Tibial nerve (tissue), 4 donors: ENCODE measurements around the gene UAP1. TPM values are rescaled to one million over a fixed set of nuclear protein-coding genes. Genes with fewer than 3 reads are reported as not detected.
"Not testable (repeated sequence)": the region's sequence is repeated elsewhere in the genome, so short reads cannot be mapped to it uniquely, and the experiment has no call there.

ENCODE experiments used
- DNase-seq, 2 donors: peaks; one replicate each; pipeline ENCODE4 v3.0.0-alpha.2; 2019; ENCODE audit warnings: low spot score in 2 of 2
- H3K27ac ChIP-seq, 4 donors: fragments of 200-600 bp; sonication (generic) in 3 of 4; one replicate each; pipeline ENCODE4 v1.5.1; 2017 to 2019; ENCODE audit warnings: mild to moderate bottlenecking in 1 of 4
- H3K27me3 ChIP-seq, 2 donors: fragments of 200-600 bp; sonication (generic) in 1 of 2; one replicate each; pipeline versions ENCODE4 v1.5.1 to v1.6.0; 2017 to 2019
- H3K36me3 ChIP-seq, 3 donors: fragments of 200-600 bp; sonication (generic); one replicate each; pipeline ENCODE4 v1.5.1; 2018 to 2019
- H3K4me1 ChIP-seq, 4 donors: fragments of 200-600 bp; sonication (generic) in 3 of 4; one replicate each; pipeline ENCODE4 v1.5.1; 2017 to 2019
- H3K4me3 ChIP-seq, 4 donors: fragments of 200-600 bp; sonication (generic) in 3 of 4; one replicate each; pipeline ENCODE4 v1.5.1; 2017 to 2019; ENCODE audit warnings: mild to moderate bottlenecking in 1 of 4, moderate library complexity in 1 of 4
- H3K9me3 ChIP-seq, 4 donors: fragments of 200-600 bp; sonication (generic) in 3 of 4; one replicate each; pipeline ENCODE4 v1.5.1; 2017 to 2019
- EP300 ChIP-seq, 2 donors: sonication (generic); formaldehyde crosslinking; IDR thresholded peaks; one replicate each; pipeline ENCODE4 v1.6.1; 2017; ENCODE audit warnings: antibody characterized with exemption in 2 of 2, mild to moderate bottlenecking in 1 of 2
- POLR2A ChIP-seq, 2 donors: fragments of 450-650 bp; IDR thresholded peaks; one replicate each; pipeline ENCODE4 v1.6.1; 2017; ENCODE audit warnings: antibody characterized with exemption in 2 of 2, mild to moderate bottlenecking in 2 of 2, moderate library complexity in 2 of 2
- WGBS, 2 donors: methylation state at CpG; one replicate each; pipeline ENCODE4 v1.1.5; 2018; 5-methylcytosine and 5-hydroxymethylcytosine counted together
- total RNA-seq, 4 donors: library from RNA; depleted of rRNA; stranded (reverse); fragments of >200 nt; gene quantifications; one replicate each; pipeline ENCODE4 v1.1.0, GENCODE V29; 2016
- TF ChIP-seq, protein P1 (sequence below), 5 experiments: fragments of 200-600 bp in 3 of 5; fragments of 450-650 bp in 2 of 5; sonication (generic) in 3 of 5; IDR thresholded peaks; one replicate each; pipeline ENCODE4 v1.5.1; 2016 to 2019; ENCODE audit warnings: antibody characterized with exemption in 5 of 5, mild to moderate bottlenecking in 3 of 5, moderate library complexity in 2 of 5

Gene UAP1
- total RNA-seq, 4 donors from 2014 or later, result 93.9 to 194 (median 113) TPM

DNA sequence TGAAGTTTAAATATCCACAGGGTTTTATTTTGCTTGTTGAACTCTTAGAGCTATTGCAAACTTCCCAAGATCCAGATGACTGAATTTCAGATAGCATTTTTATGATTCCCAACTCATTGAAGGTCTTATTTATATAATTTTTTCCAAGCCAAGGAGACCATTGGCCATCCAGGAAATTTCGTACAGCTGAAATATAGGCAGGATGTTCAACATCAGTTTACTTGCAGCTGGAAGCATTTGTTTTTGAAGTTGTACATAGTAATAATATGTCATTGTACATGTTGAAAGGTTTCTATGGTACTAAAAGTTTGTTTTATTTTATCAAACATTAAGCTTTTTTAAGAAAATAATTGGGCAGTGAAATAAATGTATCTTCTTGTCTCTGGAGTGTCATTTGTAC, 37.9 kb downstream of the UAP1 start:
- H3K27me3 ChIP-seq, result no peaks in the 10 kb centered on the region
- peaks cover 0 to 64% (median 0%) of the 10 kb centered on the region in 3 donors for H3K36me3 ChIP-seq
- DNase-seq, result no peak
- WGBS, 2 donors, result 74 to 82% methylated on average over 1 of the region's 1 CpG
- H3K27ac ChIP-seq, result no peak overlapping the region
- H3K4me3 ChIP-seq, result no peak overlapping the region
- H3K4me1 ChIP-seq, result peaks cover 0 to 5% (median 0%) of the 10 kb centered on the region in 4 donors
- TF ChIP-seq, protein P1, sequence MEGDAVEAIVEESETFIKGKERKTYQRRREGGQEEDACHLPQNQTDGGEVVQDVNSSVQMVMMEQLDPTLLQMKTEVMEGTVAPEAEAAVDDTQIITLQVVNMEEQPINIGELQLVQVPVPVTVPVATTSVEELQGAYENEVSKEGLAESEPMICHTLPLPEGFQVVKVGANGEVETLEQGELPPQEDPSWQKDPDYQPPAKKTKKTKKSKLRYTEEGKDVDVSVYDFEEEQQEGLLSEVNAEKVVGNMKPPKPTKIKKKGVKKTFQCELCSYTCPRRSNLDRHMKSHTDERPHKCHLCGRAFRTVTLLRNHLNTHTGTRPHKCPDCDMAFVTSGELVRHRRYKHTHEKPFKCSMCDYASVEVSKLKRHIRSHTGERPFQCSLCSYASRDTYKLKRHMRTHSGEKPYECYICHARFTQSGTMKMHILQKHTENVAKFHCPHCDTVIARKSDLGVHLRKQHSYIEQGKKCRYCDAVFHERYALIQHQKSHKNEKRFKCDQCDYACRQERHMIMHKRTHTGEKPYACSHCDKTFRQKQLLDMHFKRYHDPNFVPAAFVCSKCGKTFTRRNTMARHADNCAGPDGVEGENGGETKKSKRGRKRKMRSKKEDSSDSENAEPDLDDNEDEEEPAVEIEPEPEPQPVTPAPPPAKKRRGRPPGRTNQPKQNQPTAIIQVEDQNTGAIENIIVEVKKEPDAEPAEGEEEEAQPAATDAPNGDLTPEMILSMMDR (IDR thresholded peaks at IDR 0.05), result no peak
- no peak for TF ChIP-seq POLR2A (IDR thresholded peaks at IDR 0.05)
- no peak for TF ChIP-seq EP300 (IDR thresholded peaks at IDR 0.05)
- H3K9me3 ChIP-seq, result no peaks in the 10 kb centered on the region

DNA sequence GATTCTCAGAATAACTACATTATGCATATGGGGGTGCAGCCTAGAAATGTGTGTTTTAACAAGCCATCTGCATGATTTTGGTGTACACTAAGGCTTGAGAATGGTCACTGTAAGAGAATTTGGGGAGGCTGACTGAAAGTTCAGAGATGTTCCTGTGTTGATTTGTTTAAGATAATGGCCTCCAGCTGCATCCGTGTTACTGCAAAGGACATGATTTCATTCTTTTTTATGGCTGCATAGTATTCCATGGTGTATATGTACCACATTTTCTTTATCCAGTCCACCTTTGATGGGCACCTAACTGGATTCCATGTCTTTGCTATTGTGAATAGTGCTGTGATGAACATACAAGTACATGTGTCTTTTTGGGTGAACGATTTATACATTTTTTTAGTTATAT, 41.6 kb downstream of the UAP1 start:
- H3K4me3 ChIP-seq, H3K9me3 ChIP-seq, H3K27me3 ChIP-seq, H3K27ac ChIP-seq, DNase-seq, H3K4me1 ChIP-seq: not testable (repeated sequence)
- 93 to 100% methylated on average over 2 of the region's 2 CpGs for WGBS, 2 donors
- H3K36me3 ChIP-seq, result peaks cover 0 to 51% (median 0%) of the 10 kb centered on the region in 3 donors

DNA sequence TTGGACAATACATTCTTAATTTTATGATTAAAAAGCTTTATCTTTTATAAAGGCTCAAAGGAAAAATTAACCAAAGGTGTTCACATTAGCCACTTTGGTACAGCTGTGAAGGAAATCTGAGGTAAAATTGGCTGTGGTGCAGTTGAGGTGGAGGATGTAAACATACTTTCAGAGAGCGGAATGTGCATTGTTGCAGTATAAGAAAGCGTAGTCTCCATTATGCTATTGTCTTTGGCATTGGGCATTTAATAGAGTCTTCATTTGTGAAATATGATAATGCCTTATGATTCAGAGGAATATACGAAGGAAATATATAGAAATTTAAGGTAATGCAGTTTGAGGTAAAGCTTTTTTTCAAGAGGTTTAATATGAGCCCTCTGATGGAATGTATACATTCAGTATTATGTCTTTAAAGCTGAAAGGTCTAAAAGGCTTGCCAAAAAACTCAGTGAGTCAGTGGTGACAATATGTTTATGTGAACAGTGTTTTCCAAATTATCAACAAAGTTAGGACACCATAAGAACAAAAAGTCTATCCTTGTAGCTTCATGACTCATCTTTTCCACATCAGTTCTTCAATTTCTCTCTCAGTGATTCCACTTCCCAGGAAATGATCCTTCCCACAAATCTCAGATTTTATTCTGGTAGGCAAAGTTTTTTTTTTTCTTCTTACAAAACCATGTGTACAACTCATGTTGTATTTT, 43.9 kb downstream of the UAP1 start:
- Histone ChIP-seq H3K36me3 (peaks cover 0 to 42% (median 0%) of the 10 kb centered on the region in 3 donors), H3K27me3 (no peaks in the 10 kb centered on the region), H3K4me3 (no peak overlapping the region), H3K4me1 (no peaks in the 10 kb centered on the region), H3K27ac (peak overlapping the region in 1 of 4 donors; percentile 41), H3K9me3 (no peaks in the 10 kb centered on the region)
- no peak for DNase-seq
- no peak for TF ChIP-seq POLR2A (IDR thresholded peaks at IDR 0.05)
- peak; percentile 24 to 37 for TF ChIP-seq EP300 (IDR thresholded peaks at IDR 0.05)
- WGBS, 2 donors, result 91 to 92% methylated on average over 3 of the region's 3 CpGs

GRCh38 chr1:162609306-162609705, 47.8 kb downstream of the UAP1 start:
- Histone ChIP-seq H3K4me3 (no peak overlapping the region), H3K4me1 (peaks cover 0 to 18% (median 0%) of the 10 kb centered on the region in 4 donors), H3K36me3 (peaks cover 0 to 10% (median 0%) of the 10 kb centered on the region in 3 donors), H3K27ac (no peak overlapping the region), H3K27me3 (no peaks in the 10 kb centered on the region), H3K9me3 (no peaks in the 10 kb centered on the region)
- no peak for DNase-seq
- 75 to 100% methylated on average over 2 of the region's 2 CpGs for WGBS, 2 donors
- TF ChIP-seq POLR2A (IDR thresholded peaks at IDR 0.05) (no peak), EP300 (IDR thresholded peaks at IDR 0.05) (no peak)
- TF ChIP-seq, protein P1 (IDR thresholded peaks at IDR 0.05), result no peak

GRCh38 chr1:162612606-162613400, 51.3 kb downstream of the UAP1 start:
- Histone ChIP-seq H3K27me3 (no peaks in the 10 kb centered on the region), H3K4me3 (no peak overlapping the region), H3K4me1 (peaks cover 0 to 18% (median 0%) of the 10 kb centered on the region in 4 donors), H3K27ac (peak overlapping the region in 3 of 4 donors; percentile 36 to 50 (median 48)), H3K9me3 (peaks cover 0 to 12% (median 5%) of the 10 kb centered on the region in 4 donors), H3K36me3 (peaks cover 0 to 5% (median 0%) of the 10 kb centered on the region in 3 donors)
- TF ChIP-seq EP300 (IDR thresholded peaks at IDR 0.05) (peak in 1 of 2 donors; percentile 72), POLR2A (IDR thresholded peaks at IDR 0.05) (no peak)
- peak; percentile 42 to 55 for DNase-seq
- WGBS, 2 donors, result 38 to 49% methylated on average over 8 of the region's 8 CpGs

- Histone ChIP-seq H3K27ac (no peak overlapping the region), H3K36me3 (no peaks in the 10 kb centered on the region), H3K27me3 (no peaks in the 10 kb centered on the region), H3K9me3 (peaks cover 0 to 16% (median 7%) of the 10 kb centered on the region in 4 donors), H3K4me3 (no peak overlapping the region), H3K4me1 (peaks cover 0 to 18% (median 0%) of the 10 kb centered on the region in 4 donors)
- TF ChIP-seq POLR2A (IDR thresholded peaks at IDR 0.05), result no peak
- TF ChIP-seq, protein P1 (IDR thresholded peaks at IDR 0.05), result no peak
- no peak for DNase-seq
- WGBS, 2 donors, result 96 to 100% methylated on average over 1 of the region's 1 CpG
Observed at GRCh38 chr1:162616848-162617247, 55.3 kb downstream of the UAP1 start.
